Type B pancreatic cell (in vitro differentiated cells): ENCODE measurements around the gene LRRK1. TPM values are rescaled to one million over a fixed set of nuclear protein-coding genes. Genes with fewer than 3 reads are reported as not detected.
A peak's percentile ranks its signal among the peaks of the same experiment; 100 is the strongest.

ENCODE experiments used
- DNase-seq: peaks from one replicate; pipeline ENCODE4 v3.0.0; 2021; ENCODE audit warnings: mixed read lengths; ENCODE audit not compliant: unreplicated experiment; ENCODE audit errors: extremely low spot score
- H3K27ac Mint-ChIP-seq: 2 replicates; pipeline ENCODE4 v1.8.0; 2021; ENCODE audit warnings: mild to moderate bottlenecking, mixed read lengths
- H3K27me3 Mint-ChIP-seq: 2 replicates; pipeline ENCODE4 v1.8.0; 2021; ENCODE audit warnings: mixed read lengths
- H3K36me3 Mint-ChIP-seq: 2 replicates; pipeline ENCODE4 v1.8.0; 2021; ENCODE audit warnings: mixed read lengths
- H3K4me1 Mint-ChIP-seq: one replicate; pipeline ENCODE4 v1.8.0; 2021; ENCODE audit warnings: mixed read lengths; ENCODE audit not compliant: unreplicated experiment
- H3K4me3 Mint-ChIP-seq: 2 replicates; pipeline ENCODE4 v1.8.0; 2021; ENCODE audit warnings: mild to moderate bottlenecking, mixed read lengths
- H3K9me3 Mint-ChIP-seq: 2 replicates; pipeline ENCODE4 v1.8.0; 2021; ENCODE audit warnings: mixed read lengths
- total RNA-seq: library from RNA; stranded (reverse); gene quantifications from 2 replicates; pipeline ENCODE4 v1.2.1, GENCODE V29; 2021; ENCODE audit warnings: low replicate concordance
- TF ChIP-seq, protein P1 (sequence below): fragments of 200-600 bp; sonication (generic); conservative IDR thresholded peaks from 2 replicates; pipeline ENCODE4 v1.5.0; 2021; ENCODE audit warnings: antibody characterized with exemption, mild to moderate bottlenecking

The LRRK1 gene
- total RNA-seq, 1 donor from 2014 or later: 2.0 TPM

- H3K9me3 Mint-ChIP-seq: no peaks in the 10 kb centered on the region
- no peaks in the 10 kb centered on the region for H3K36me3 Mint-ChIP-seq
- H3K27ac Mint-ChIP-seq: no peak overlapping the region
- DNase-seq: no peak
- peaks cover 32% of the 10 kb centered on the region for H3K4me1 Mint-ChIP-seq
- H3K27me3 Mint-ChIP-seq: peaks cover 3% of the 10 kb centered on the region
- TF ChIP-seq, protein P1, sequence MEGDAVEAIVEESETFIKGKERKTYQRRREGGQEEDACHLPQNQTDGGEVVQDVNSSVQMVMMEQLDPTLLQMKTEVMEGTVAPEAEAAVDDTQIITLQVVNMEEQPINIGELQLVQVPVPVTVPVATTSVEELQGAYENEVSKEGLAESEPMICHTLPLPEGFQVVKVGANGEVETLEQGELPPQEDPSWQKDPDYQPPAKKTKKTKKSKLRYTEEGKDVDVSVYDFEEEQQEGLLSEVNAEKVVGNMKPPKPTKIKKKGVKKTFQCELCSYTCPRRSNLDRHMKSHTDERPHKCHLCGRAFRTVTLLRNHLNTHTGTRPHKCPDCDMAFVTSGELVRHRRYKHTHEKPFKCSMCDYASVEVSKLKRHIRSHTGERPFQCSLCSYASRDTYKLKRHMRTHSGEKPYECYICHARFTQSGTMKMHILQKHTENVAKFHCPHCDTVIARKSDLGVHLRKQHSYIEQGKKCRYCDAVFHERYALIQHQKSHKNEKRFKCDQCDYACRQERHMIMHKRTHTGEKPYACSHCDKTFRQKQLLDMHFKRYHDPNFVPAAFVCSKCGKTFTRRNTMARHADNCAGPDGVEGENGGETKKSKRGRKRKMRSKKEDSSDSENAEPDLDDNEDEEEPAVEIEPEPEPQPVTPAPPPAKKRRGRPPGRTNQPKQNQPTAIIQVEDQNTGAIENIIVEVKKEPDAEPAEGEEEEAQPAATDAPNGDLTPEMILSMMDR: no peak
- H3K4me3 Mint-ChIP-seq: no peak overlapping the region
These were observed 195.0 kb downstream of the LRRK1 start for GRCh38 chr15:101114166-101114565.

DNA sequence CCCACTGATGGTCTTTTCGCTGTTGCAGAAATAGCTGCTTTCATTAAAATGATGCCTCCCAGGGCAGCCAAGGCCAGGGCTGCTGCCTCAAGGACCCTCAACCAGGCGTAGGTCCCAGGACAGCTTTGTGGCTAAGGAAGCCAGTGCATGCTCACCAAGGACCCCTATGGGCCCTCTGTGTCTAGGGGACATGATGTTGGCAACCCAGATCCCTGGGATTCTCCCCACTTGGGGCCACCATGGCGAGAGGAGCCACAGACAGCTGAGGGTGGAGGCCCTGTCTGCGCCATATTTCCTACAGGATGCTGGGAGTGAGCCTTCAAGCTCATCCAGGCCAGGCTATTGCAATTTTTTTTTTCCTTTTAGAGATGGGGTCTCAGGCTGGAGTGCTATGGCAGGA is 195.5 kb downstream of the LRRK1 start:
- no peaks in the 10 kb centered on the region for H3K36me3 Mint-ChIP-seq
- no peaks in the 10 kb centered on the region for H3K9me3 Mint-ChIP-seq
- no peak for DNase-seq
- H3K27ac Mint-ChIP-seq: no peak overlapping the region
- H3K4me3 Mint-ChIP-seq: no peak overlapping the region
- peaks cover 32% of the 10 kb centered on the region for H3K4me1 Mint-ChIP-seq
- TF ChIP-seq, protein P1: no peak
- H3K27me3 Mint-ChIP-seq: peaks cover 3% of the 10 kb centered on the region

- peak overlapping the region; percentile 41 for H3K4me3 Mint-ChIP-seq
- no peaks in the 10 kb centered on the region for H3K36me3 Mint-ChIP-seq
- DNase-seq: no peak
- peaks cover 32% of the 10 kb centered on the region for H3K4me1 Mint-ChIP-seq
- H3K27ac Mint-ChIP-seq: peak overlapping the region; percentile 48
- H3K27me3 Mint-ChIP-seq: peaks cover 3% of the 10 kb centered on the region
- no peaks in the 10 kb centered on the region for H3K9me3 Mint-ChIP-seq
- TF ChIP-seq, protein P1: no peak
These were observed 196.2 kb downstream of the LRRK1 start for GRCh38 chr15:101115393-101115785.

DNA sequence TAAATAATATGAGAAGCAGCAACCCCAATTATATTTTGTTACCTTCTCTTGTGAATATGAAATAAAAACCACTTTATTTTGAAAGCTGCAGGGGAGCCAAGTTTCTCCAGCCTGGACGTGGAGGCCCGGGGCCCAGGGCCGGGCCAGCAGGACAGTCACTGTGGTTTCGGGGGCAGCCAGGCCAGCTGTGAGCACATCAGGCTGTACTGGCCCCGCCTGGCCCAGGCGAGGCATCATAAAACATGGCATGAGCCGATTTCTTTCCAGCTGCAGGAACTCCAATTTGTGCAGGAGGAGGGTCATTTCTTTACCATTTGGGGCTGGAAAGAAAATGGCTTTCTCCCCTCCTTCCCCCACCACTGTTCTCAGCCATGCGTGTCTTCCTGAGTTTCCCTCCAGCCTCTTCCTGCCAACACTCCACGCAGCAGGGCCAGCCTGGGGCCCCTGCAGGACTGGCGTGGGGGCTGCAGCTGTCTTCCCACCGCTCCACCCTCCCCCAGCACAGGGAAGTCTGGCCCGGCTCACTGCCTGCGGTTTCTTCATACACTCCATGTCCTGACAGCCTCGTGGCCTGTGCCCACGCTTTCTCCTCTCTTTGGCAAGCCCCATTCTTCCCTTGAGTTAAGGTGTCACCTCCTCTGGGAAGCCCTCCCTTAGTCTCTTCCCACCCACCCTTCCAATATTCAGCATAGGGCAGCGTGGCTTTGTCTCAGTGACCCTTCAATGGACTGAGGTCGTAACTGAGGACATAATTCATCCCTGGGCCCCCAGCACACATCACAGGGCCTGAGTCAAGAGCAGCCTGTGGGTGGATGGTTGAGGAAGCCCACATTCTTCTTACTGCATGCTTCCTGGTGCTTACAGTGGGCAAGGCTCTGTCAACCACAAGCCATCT is 196.9 kb downstream of the LRRK1 start:
- Mint-ChIP-seq H3K36me3 (no peaks in the 10 kb centered on the region), H3K27ac (peak overlapping the region; percentile 70), H3K4me3 (peak overlapping the region; percentile 41), H3K9me3 (no peaks in the 10 kb centered on the region), H3K4me1 (peaks cover 32% of the 10 kb centered on the region), H3K27me3 (peaks cover 3% of the 10 kb centered on the region)
- no peak for DNase-seq
- TF ChIP-seq, protein P1: peak; percentile 16

DNA sequence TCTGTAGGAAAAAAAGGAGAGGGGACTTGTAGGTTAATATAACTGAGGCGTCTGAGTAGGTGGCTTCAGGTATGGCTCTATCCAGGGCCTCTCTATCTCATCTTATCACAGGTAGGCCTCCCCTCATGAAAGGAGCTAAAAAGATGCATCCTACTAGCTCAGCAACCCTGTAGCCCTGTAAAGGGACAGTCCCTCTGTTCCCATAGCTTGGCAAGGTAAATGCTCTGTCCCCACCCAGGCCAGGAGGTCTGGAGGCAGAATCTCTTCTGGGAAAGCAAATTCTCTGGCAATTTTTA is 197.5 kb downstream of the LRRK1 start:
- Mint-ChIP-seq H3K4me3 (no peak overlapping the region), H3K27me3 (peaks cover 3% of the 10 kb centered on the region), H3K36me3 (no peaks in the 10 kb centered on the region), H3K9me3 (no peaks in the 10 kb centered on the region), H3K27ac (peak overlapping the region; percentile 70), H3K4me1 (peaks cover 32% of the 10 kb centered on the region)
- DNase-seq: no peak
- TF ChIP-seq, protein P1: no peak
